GM21737 (cell line): ENCODE measurements around the gene TXNDC16.
"Not testable (repeated sequence)": the region's sequence is repeated elsewhere in the genome, so short reads cannot be mapped to it uniquely, and the experiment has no call there.

ENCODE experiments used
- ATAC-seq: cut with Tn5 transposase; IDR thresholded peaks from one replicate; pipeline ENCODE4 v1.9.1; 2021; ENCODE audit warnings: mild to moderate bottlenecking, moderate library complexity; ENCODE audit not compliant: unreplicated experiment

The TXNDC16 gene

GRCh38 chr14:52552063-52552988 lies at the start of gene TXNDC16, which contains the start of gene GPR137C:
Gene TXNDC16, minus strand, starts transcription at chr14:52552505. Its CDS starts 8,948 bp downstream, at chr14:52543557.
Gene GPR137C, plus strand, starts transcription at chr14:52552836. Its CDS starts 312 bp downstream, at chr14:52553148.
- peak; percentile 93 for ATAC-seq

GRCh38 chr14:52599974-52600373 lies 47.7 kb upstream of the TXNDC16 start:
- ATAC-seq: no peak

- ATAC-seq: no peak
Measured at GRCh38 chr14:52598568-52598967, 46.3 kb upstream of the TXNDC16 start.

GRCh38 chr14:52596861-52597260 lies 44.6 kb upstream of the TXNDC16 start:
- no peak for ATAC-seq

- ATAC-seq: no peak
Measured at GRCh38 chr14:52596320-52596719, 44.0 kb upstream of the TXNDC16 start.

GRCh38 chr14:52590318-52590717 lies 38.0 kb upstream of the TXNDC16 start:
- no peak for ATAC-seq

- no peak for ATAC-seq
Measured at GRCh38 chr14:52589646-52590045, 37.3 kb upstream of the TXNDC16 start.

- ATAC-seq: no peak
Measured at GRCh38 chr14:52583544-52583943, 31.2 kb upstream of the TXNDC16 start.

GRCh38 chr14:52575858-52576257 lies 23.6 kb upstream of the TXNDC16 start:
- ATAC-seq: no peak

- not testable (repeated sequence) for ATAC-seq
Measured at GRCh38 chr14:52568454-52568853, 16.1 kb upstream of the TXNDC16 start.

- ATAC-seq: no peak
Measured at GRCh38 chr14:52563120-52563519, 10.8 kb upstream of the TXNDC16 start.

GRCh38 chr14:52558688-52559087 lies 6.4 kb upstream of the TXNDC16 start:
- no peak for ATAC-seq

GRCh38 chr14:52553671-52554575 lies 1.6 kb upstream of the TXNDC16 start:
- no peak for ATAC-seq

- peak; percentile 16 for ATAC-seq
Measured at GRCh38 chr14:52553002-52553670, 831 bp upstream of the TXNDC16 start.

- no peak for ATAC-seq
Measured at GRCh38 chr14:52551696-52552062, 626 bp downstream of the TXNDC16 start.

- no peak for ATAC-seq
Measured at GRCh38 chr14:52551205-52551604, 1.1 kb downstream of the TXNDC16 start.

- no peak for ATAC-seq
Measured at GRCh38 chr14:52550661-52551060, 1.6 kb downstream of the TXNDC16 start.

GRCh38 chr14:52547526-52547925 lies 4.8 kb downstream of the TXNDC16 start:
- ATAC-seq: no peak

GRCh38 chr14:52547027-52547426 lies 5.3 kb downstream of the TXNDC16 start:
- ATAC-seq: no peak

- no peak for ATAC-seq
Measured at GRCh38 chr14:52546318-52546670, 6.0 kb downstream of the TXNDC16 start.
